ENCODE measurements around the gene MMP24.

The MMP24 gene

GRCh38 chr20:35271904-35272303 is 45.4 kb downstream of the MMP24 start:
- no peak for DNase-seq (ENCODE audit: low spot score)
- ChIA-PET CTCF (interaction anchor here (0.5 to 2.8 kb wide), 3 partner anchors 107 to 174 kb away, joined by 3 to 12 read pairs (median 5); no protein-coding TSS in a partner anchor), POLR2A (ENCODE audit: low non-redundant PET) (no interaction called here)
- H3K27ac ChIP-seq = peak overlapping the region; percentile 24
- no peak for TF ChIP-seq CTCF (conservative IDR thresholded peaks at IDR 0.05; ENCODE audit: low read depth)

- H3K27ac ChIP-seq = peak overlapping the region; percentile 95
- DNase-seq (ENCODE audit: low spot score) = no peak
- CTCF ChIA-PET = interaction anchor here (2.8 kb wide), 1 partner anchor 129 kb away, joined by 12 read pairs; no protein-coding TSS in a partner anchor
- TF ChIP-seq CTCF (conservative IDR thresholded peaks at IDR 0.05; ENCODE audit: low read depth) = no peak
- POLR2A ChIA-PET (ENCODE audit: low non-redundant PET) = interaction anchor here (0.5 to 1.1 kb wide), 3 partner anchors 27 to 173 kb away, joined by 3 to 5 read pairs (median 3); partner anchors contain the start of gene EDEM2
These were observed 47.1 kb downstream of the MMP24 start for GRCh38 chr20:35273449-35274171.

- TF ChIP-seq CTCF (conservative IDR thresholded peaks at IDR 0.05; ENCODE audit: low read depth) = no peak
- CTCF ChIA-PET = interaction anchor here (0.5 to 0.8 kb wide), 3 partner anchors 10 to 130 kb away, joined by 3 read pairs; partner anchors contain the start of gene EIF6
- H3K27ac ChIP-seq = peak overlapping the region; percentile 95
- no peak for DNase-seq (ENCODE audit: low spot score)
- POLR2A ChIA-PET (ENCODE audit: low non-redundant PET) = interaction anchor here (0.5 to 1.1 kb wide), 5 partner anchors 28 to 1551 kb away, joined by 3 to 5 read pairs (median 4); partner anchors contain the start of gene EDEM2
These were observed 47.9 kb downstream of the MMP24 start for GRCh38 chr20:35274172-35275092.

- no peak for DNase-seq (ENCODE audit: low spot score)
- H3K27ac ChIP-seq = peak overlapping the region; percentile 95
- ChIA-PET CTCF (interaction anchor here (0.6 kb wide), 1 partner anchor 216 kb away, joined by 4 read pairs; no protein-coding TSS in a partner anchor), POLR2A (ENCODE audit: low non-redundant PET) (interaction anchor here (0.6 kb wide), 1 partner anchor 246 kb away, joined by 5 read pairs; no protein-coding TSS in a partner anchor)
- no peak for TF ChIP-seq CTCF (conservative IDR thresholded peaks at IDR 0.05; ENCODE audit: low read depth)
These were observed 49.3 kb downstream of the MMP24 start for GRCh38 chr20:35275741-35276251.

GRCh38 chr20:35276408-35276807 is 49.9 kb downstream of the MMP24 start:
- DNase-seq (ENCODE audit: low spot score) = no peak
- H3K27ac ChIP-seq = peak overlapping the region; percentile 95
- CTCF ChIA-PET = no interaction called here
- POLR2A ChIA-PET (ENCODE audit: low non-redundant PET) = no interaction called here
- no peak for TF ChIP-seq CTCF (conservative IDR thresholded peaks at IDR 0.05; ENCODE audit: low read depth)

GRCh38 chr20:35277127-35277526 is 50.6 kb downstream of the MMP24 start:
- no peak for DNase-seq (ENCODE audit: low spot score)
- TF ChIP-seq CTCF (conservative IDR thresholded peaks at IDR 0.05; ENCODE audit: low read depth) = no peak
- ChIA-PET POLR2A (ENCODE audit: low non-redundant PET) (no interaction called here), CTCF (interaction anchor here (0.6 to 1.4 kb wide), 6 partner anchors 8 to 132 kb away, joined by 3 to 7 read pairs (median 3); no protein-coding TSS in a partner anchor)
- H3K27ac ChIP-seq = peak overlapping the region; percentile 95

Measured in RWPE1 (cell line).